Fibroblast of lung (primary cell): ENCODE data around the gene UCN2.

Source experiments
- CTCF ChIP-seq, 2 donors: IDR thresholded peaks in 1 of 2; conservative IDR thresholded peaks in 1 of 2; 1 replicate in 1 of 2; 2 replicates in 1 of 2; pipeline ENCODE4 v1.5.1; 2011 to 2012; ENCODE audit warnings: low read length in 2 of 2, control low read depth in 1 of 2, inconsistent platforms in 1 of 2, low read depth in 1 of 2, mild to moderate bottlenecking in 1 of 2
- EZH2 ChIP-seq: IDR thresholded peaks from 2 replicates; pipeline ENCODE4 v1.5.1; 2012; ENCODE audit warnings: low read length, control low read depth, mild to moderate bottlenecking; ENCODE audit errors: missing control alignments

GRCh38 chr3:48595075-48595525 lies 31.5 kb upstream of the UCN2 start, which contains the start of gene COL7A1:
- no peak for TF ChIP-seq CTCF (conservative IDR thresholded peaks at IDR 0.05 in 1 of 2, IDR thresholded peaks at IDR 0.05 in 1 of 2; ENCODE audit: low read depth in 1 of 2, low read length in 2 of 2)
- no peak for TF ChIP-seq EZH2
